ENCODE results near the gene TXNDC12.
"Not testable (repeated sequence)": the region's sequence is repeated elsewhere in the genome, so short reads cannot be mapped to it uniquely, and the experiment has no call there.

Gene TXNDC12

GRCh38 chr1:52055066-52055865, at the start of gene TXNDC12:
Gene TXNDC12 (minus strand): TSS chr1:52055191. CDS start chr1:52055096, 95 bp downstream.
- peak; percentile 88 for DNase-seq (ENCODE audit: low spot score)

- no peak for DNase-seq (ENCODE audit: low spot score)
Measured at GRCh38 chr1:52102336-52103013, 47.5 kb upstream of the TXNDC12 start.

GRCh38 chr1:52098139-52098871, 43.3 kb upstream of the TXNDC12 start:
- no peak for DNase-seq (ENCODE audit: low spot score)

- DNase-seq (ENCODE audit: low spot score) = no peak
Measured at GRCh38 chr1:52096216-52096615, 41.2 kb upstream of the TXNDC12 start.

GRCh38 chr1:52094300-52094699, 39.3 kb upstream of the TXNDC12 start:
- DNase-seq (ENCODE audit: low spot score) = not testable (repeated sequence)

- not testable (repeated sequence) for DNase-seq (ENCODE audit: low spot score)
Measured at GRCh38 chr1:52087892-52088291, 32.9 kb upstream of the TXNDC12 start.

GRCh38 chr1:52080014-52080415, 25.0 kb upstream of the TXNDC12 start:
- DNase-seq (ENCODE audit: low spot score) = no peak

GRCh38 chr1:52077277-52077676, 22.3 kb upstream of the TXNDC12 start:
- DNase-seq (ENCODE audit: low spot score) = not testable (repeated sequence)

- DNase-seq (ENCODE audit: low spot score) = no peak
Measured at GRCh38 chr1:52072291-52072690, 17.3 kb upstream of the TXNDC12 start.

- DNase-seq (ENCODE audit: low spot score) = no peak
Measured at GRCh38 chr1:52070704-52071103, 15.7 kb upstream of the TXNDC12 start.

- no peak for DNase-seq (ENCODE audit: low spot score)
Measured at GRCh38 chr1:52063192-52063591, 8.2 kb upstream of the TXNDC12 start.

GRCh38 chr1:52060822-52061221, 5.8 kb upstream of the TXNDC12 start:
- DNase-seq (ENCODE audit: low spot score) = no peak

GRCh38 chr1:52059888-52060287, 4.9 kb upstream of the TXNDC12 start:
- DNase-seq (ENCODE audit: low spot score) = no peak

GRCh38 chr1:52059321-52059720, 4.3 kb upstream of the TXNDC12 start:
- DNase-seq (ENCODE audit: low spot score) = no peak

- DNase-seq (ENCODE audit: low spot score) = no peak
Measured at GRCh38 chr1:52057876-52058415, 3.0 kb upstream of the TXNDC12 start.

GRCh38 chr1:52057255-52057654, 2.3 kb upstream of the TXNDC12 start:
- no peak for DNase-seq (ENCODE audit: low spot score)

GRCh38 chr1:52056937-52057231, 1.9 kb upstream of the TXNDC12 start:
- no peak for DNase-seq (ENCODE audit: low spot score)

GRCh38 chr1:52056163-52056936, 1.4 kb upstream of the TXNDC12 start, which contains the start of gene BTF3L4:
Gene BTF3L4 (plus strand): TSS chr1:52056295. CDS start chr1:52059848, 3,553 bp downstream.
- peak; percentile 94 for DNase-seq (ENCODE audit: low spot score)

- DNase-seq (ENCODE audit: low spot score) = no peak
Measured at GRCh38 chr1:52055866-52056162, 823 bp upstream of the TXNDC12 start.

GRCh38 chr1:52054496-52055065, 410 bp downstream of the TXNDC12 start:
- no peak for DNase-seq (ENCODE audit: low spot score)

- DNase-seq (ENCODE audit: low spot score) = no peak
Measured at GRCh38 chr1:52053862-52054261, 1.1 kb downstream of the TXNDC12 start.

GRCh38 chr1:52049337-52049736, 5.7 kb downstream of the TXNDC12 start:
- DNase-seq (ENCODE audit: low spot score) = not testable (repeated sequence)
